ENCODE measurements around the gene SNX7.

- TF ChIP-seq CTCF (IDR thresholded peaks at IDR 0.05 in 4 of 5, conservative IDR thresholded peaks at IDR 0.05 in 1 of 5) (no peak), POLR2A (IDR thresholded peaks at IDR 0.05) (no peak)
Measured at GRCh38 chr1:98764485-98764884, 103.0 kb downstream of the SNX7 start.
